ENCODE measurements around the gene IFNAR2. TPM values are rescaled to one million over a fixed set of nuclear protein-coding genes. Genes with fewer than 3 reads are reported as not detected.

IFNAR2 gene
- total and polyA plus RNA-seq, 10 donors = 20.4 to 124 (median 83.0) TPM

DNA sequence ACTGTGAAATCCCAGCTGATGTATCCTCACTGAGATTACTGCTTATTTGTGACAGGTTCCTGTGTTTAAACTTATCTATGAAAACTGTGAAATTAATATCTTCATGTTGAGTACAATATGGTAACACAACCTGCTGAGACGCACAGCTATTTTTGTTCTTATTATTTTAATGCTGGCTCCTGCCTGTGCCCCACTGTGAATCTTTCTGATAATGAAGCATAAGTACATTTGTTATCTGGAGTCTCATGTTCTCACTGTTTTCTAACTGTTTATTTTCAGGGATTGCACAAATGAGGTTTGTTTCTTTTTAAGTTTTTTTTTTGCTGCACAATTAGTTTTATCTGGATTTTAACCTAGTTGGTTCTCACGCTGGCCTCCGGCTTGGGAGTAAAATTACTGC, 39.9 kb upstream of the IFNAR2 start:
- Histone ChIP-seq H3K4me1 (peaks cover 0 to 39% (median 14%) of the 10 kb centered on the region in 6 donors), H3K36me3 (no peaks in the 10 kb centered on the region), H3K27ac (peak overlapping the region in 1 of 8 donors; percentile 27), H3K9me3 (no peaks in the 10 kb centered on the region), H3K27me3 (replicated peaks in 1 of 7) (peaks cover 0 to 8% (median 0%) of the 10 kb centered on the region in 7 donors), H3K4me3 (no peak overlapping the region)
- 64 to 76% (median 71%) methylated on average over 3 of the region's 3 CpGs for WGBS, 5 donors
- TF ChIP-seq POLR2AphosphoS5 (IDR thresholded peaks at IDR 0.05) = no peak
- no peak for TF ChIP-seq POLR2A (IDR thresholded peaks at IDR 0.05)
- TF ChIP-seq, protein P1, sequence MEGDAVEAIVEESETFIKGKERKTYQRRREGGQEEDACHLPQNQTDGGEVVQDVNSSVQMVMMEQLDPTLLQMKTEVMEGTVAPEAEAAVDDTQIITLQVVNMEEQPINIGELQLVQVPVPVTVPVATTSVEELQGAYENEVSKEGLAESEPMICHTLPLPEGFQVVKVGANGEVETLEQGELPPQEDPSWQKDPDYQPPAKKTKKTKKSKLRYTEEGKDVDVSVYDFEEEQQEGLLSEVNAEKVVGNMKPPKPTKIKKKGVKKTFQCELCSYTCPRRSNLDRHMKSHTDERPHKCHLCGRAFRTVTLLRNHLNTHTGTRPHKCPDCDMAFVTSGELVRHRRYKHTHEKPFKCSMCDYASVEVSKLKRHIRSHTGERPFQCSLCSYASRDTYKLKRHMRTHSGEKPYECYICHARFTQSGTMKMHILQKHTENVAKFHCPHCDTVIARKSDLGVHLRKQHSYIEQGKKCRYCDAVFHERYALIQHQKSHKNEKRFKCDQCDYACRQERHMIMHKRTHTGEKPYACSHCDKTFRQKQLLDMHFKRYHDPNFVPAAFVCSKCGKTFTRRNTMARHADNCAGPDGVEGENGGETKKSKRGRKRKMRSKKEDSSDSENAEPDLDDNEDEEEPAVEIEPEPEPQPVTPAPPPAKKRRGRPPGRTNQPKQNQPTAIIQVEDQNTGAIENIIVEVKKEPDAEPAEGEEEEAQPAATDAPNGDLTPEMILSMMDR (IDR thresholded peaks at IDR 0.05 in 8 of 11, conservative IDR thresholded peaks at IDR 0.05 in 3 of 11) = no peak
- intact Hi-C loops (cut with DNase I; ENCODE audit: low total_unique reads) = no loop called here
- no peak for DNase-seq

DNA sequence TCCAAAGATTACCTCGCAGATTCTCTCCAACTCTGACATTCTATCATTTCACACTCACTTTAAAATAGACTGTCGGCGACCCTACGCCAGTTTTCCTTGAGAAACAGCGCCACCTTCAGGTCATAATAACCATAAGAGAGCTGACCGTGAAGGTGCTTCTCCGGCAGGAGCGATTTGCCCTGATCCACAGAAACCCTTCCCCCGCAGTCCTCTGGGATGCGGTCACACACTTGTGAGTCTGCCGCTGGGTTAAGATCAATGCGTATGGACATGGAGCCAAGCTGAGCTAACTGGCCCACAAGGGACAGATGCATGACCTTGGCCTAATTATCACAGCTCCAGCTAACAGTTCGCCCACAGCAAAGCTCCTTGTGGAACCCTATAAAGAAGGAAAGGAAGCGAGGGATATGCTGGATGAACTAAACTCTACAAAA, 32.8 kb upstream of the IFNAR2 start:
- 10 to 13% (median 12%) methylated on average over 14 of the region's 14 CpGs for WGBS, 5 donors
- no peak overlapping the region for H3K4me3 ChIP-seq
- intact Hi-C loops (cut with DNase I; ENCODE audit: low total_unique reads) = loop anchor here (5.0 kb wide), 2 partner anchors 255 to 370 kb away; no protein-coding TSS in a partner anchor

DNA sequence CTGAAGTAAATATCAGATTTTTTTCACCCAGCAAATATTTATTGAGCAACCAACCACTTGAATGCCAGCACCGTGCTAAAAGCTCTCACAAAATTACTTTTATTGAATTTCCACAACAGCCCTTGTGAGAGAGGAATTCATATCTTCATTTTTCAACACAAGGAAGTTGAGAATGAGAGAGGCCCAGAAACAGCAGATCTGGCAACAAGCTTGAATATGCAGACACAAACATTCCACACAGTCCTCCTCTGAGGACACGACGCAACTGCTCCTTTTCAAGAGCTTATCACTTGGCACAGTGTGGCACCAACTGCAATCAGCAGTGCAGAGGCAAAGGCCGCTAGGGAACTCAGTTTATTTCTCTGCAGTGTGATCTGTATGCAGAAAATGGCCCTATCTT, 32.2 kb upstream of the IFNAR2 start:
- DNase-seq = no peak
- no peak overlapping the region for H3K4me3 ChIP-seq
- H3K36me3 ChIP-seq = no peaks in the 10 kb centered on the region
- WGBS, 5 donors = 47 to 69% (median 58%) methylated on average over 4 of the region's 4 CpGs
- no peaks in the 10 kb centered on the region for H3K27me3 ChIP-seq (replicated peaks in 1 of 7)
- no peaks in the 10 kb centered on the region for H3K9me3 ChIP-seq
- TF ChIP-seq, protein P1 (IDR thresholded peaks at IDR 0.05 in 8 of 11, conservative IDR thresholded peaks at IDR 0.05 in 3 of 11) = no peak
- peak in 1 of 3 donors; percentile 24 for TF ChIP-seq POLR2AphosphoS5 (IDR thresholded peaks at IDR 0.05)
- H3K4me1 ChIP-seq = peaks cover 12 to 52% (median 23%) of the 10 kb centered on the region in 6 donors
- peak overlapping the region in 6 of 8 donors; percentile 12 to 85 (median 75) for H3K27ac ChIP-seq
- intact Hi-C loops (cut with DNase I; ENCODE audit: low total_unique reads) = loop anchor here (5.0 kb wide), 2 partner anchors 255 to 370 kb away; no protein-coding TSS in a partner anchor

More for the DNA sequence above, 32.8 kb upstream of the IFNAR2 start:
- TF ChIP-seq POLR2AphosphoS5 (IDR thresholded peaks at IDR 0.05) (no peak), POLR2A (IDR thresholded peaks at IDR 0.05) (no peak)
- TF ChIP-seq, protein P1 (IDR thresholded peaks at IDR 0.05 in 8 of 11, conservative IDR thresholded peaks at IDR 0.05 in 3 of 11) = peak; percentile 61 to 88 (median 77)
- Histone ChIP-seq H3K27ac (peak overlapping the region in 4 of 8 donors; percentile 12 to 85 (median 79)), H3K36me3 (no peaks in the 10 kb centered on the region), H3K4me1 (peaks cover 12 to 47% (median 23%) of the 10 kb centered on the region in 6 donors), H3K27me3 (replicated peaks in 1 of 7) (no peaks in the 10 kb centered on the region), H3K9me3 (no peaks in the 10 kb centered on the region)
- no peak for DNase-seq

DNA sequence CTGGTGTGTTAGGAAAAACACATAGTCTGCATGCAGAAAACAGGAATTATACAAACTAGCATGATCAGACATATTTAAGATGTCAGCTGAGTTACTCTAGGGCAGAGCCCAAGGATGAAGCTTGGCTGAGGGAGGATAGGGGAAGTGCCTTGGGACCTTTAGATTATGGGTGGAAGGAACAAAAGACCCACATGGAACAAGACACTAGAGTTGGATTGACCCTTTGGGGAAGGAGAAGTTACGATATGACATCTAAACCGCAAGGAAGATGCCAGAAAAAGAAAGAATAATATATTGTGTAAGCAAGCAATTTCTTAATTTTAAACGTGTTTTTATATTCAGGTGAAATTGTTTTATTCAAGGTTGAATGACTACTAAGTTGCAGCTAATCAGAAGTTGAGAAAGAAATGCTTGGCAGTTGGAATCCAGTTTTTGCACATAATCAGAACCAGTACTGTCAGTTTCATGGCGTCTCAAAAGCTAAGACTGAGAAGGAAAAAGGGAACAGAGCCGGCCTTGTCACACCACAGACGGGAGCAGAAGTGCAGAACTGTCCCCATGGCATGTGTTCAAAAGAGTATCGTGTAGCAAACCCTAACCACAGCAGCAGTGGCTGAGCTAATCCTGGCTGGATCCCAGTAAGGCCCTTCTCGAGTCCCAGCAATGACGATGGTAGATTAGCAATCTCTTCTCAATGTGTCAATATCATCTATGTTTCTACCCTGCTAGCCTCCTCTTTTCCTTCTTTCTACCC, 31.2 kb upstream of the IFNAR2 start:
- intact Hi-C loops (cut with DNase I; ENCODE audit: low total_unique reads) = loop anchor here (2.0 to 5.0 kb wide), 3 partner anchors 244 to 371 kb away; no protein-coding TSS in a partner anchor
- TF ChIP-seq, protein P1 (IDR thresholded peaks at IDR 0.05 in 8 of 11, conservative IDR thresholded peaks at IDR 0.05 in 3 of 11) = no peak
- TF ChIP-seq POLR2AphosphoS5 (IDR thresholded peaks at IDR 0.05) = peak in 1 of 3 donors; percentile 56
- Histone ChIP-seq H3K9me3 (no peaks in the 10 kb centered on the region), H3K36me3 (no peaks in the 10 kb centered on the region), H3K27ac (peak overlapping the region in 7 of 8 donors; percentile 28 to 85 (median 73)), H3K27me3 (replicated peaks in 1 of 7) (no peaks in the 10 kb centered on the region), H3K4me1 (peaks cover 12 to 63% (median 25%) of the 10 kb centered on the region in 6 donors), H3K4me3 (peak overlapping the region in 1 of 8 donors; percentile 4)
- DNase-seq = no peak
- WGBS, 5 donors = 40 to 66% (median 47%) methylated on average over 9 of the region's 9 CpGs

Data from spleen (tissue), 11 donors.